NOMO-1 treated with DMSO at 0.1 percent for 48 hours (cell line): ENCODE data around the gene AXIN1.
"Not testable (repeated sequence)": the region's sequence is repeated elsewhere in the genome, so short reads cannot be mapped to it uniquely, and the experiment has no call there.

ENCODE experiments used
- DNase-seq: peaks from one replicate; lab custom pipeline; 2025; ENCODE audit not compliant: unreplicated experiment; lab: John Stamatoyannopoulos, UW

AXIN1 gene

GRCh38 chr16:267562-267961 is 85.0 kb downstream of the AXIN1 start:
- DNase-seq: not testable (repeated sequence)

- no peak for DNase-seq
These were observed 86.0 kb downstream of the AXIN1 start for GRCh38 chr16:266258-267164.

DNA sequence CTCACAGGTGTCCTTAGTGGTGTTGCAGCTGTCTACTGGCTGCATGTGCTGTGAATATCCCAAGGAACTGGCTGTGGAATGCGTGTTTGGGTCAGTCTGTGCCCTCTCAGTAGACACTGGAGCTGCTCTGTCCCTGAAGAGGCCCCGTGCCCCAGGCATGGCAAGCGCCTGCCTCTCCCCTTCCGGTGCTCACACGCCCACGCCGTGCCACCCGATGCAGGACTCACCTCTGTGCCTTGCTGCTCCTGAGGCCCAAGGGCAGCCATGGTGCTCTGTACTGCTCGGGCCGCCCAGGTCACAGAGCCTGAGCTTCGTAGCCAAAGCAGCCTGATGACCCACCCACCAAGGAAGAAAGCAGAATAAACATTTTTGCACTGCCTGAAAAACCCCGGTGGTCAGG is 86.8 kb downstream of the AXIN1 start:
- no peak for DNase-seq

- no peak for DNase-seq
These were observed 87.5 kb downstream of the AXIN1 start for GRCh38 chr16:265002-265529.

DNA sequence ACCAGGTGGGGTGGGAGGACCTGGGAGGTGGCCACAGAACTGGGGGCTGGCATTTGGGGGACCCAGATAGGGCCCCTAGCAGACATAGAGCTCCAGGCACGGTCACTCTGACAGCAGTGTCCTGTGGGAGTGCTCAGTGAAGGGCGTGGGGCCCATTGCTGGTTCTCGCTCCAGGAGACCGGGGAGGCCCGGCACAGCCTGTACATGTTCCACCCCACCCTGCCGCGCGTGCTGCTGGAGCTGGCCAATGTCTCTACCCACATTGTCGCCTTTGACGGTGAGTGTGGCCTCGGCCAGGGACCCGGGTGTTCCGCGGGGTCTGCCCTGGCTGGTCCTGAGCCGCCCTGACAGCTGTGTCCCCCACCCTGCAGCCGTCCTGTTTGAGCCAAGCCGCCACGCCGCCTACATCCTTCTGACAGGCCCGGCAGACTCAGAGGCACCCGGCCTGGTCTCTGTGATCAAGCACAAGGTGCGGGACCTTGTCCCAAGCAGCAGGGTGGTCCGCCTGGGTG is 88.0 kb downstream of the AXIN1 start:
- no peak for DNase-seq

- no peak for DNase-seq
These were observed 88.6 kb downstream of the AXIN1 start for GRCh38 chr16:263944-264343.

DNA sequence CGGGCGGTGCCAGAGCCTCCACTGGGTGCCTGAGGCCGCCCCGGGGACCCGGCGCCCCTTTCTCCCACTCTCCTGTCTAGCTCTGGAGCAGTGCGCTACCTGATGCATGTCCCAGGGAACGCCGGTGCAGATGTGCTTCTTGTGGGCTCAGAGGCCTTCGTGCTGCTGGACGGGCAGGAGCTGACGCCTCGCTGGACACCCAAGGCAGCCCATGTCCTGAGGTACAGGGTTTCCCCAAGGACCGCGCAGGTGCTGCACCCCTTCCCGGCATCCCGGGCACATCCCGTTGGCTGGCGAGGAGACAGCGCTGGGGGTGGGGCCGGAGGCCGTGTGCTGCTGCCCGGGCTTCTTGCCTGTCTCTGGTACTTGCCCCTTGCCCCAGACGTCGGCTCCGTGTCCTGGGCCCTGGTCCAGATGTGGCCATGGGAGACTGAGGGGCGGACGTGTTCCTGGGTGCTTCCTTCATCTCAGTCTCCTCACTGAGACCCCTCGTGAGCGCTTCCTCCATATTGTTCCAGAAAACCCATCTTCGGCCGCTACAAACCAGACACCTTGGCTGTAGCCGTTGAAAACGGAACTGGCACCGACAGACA is 89.2 kb downstream of the AXIN1 start:
- DNase-seq: no peak

- no peak for DNase-seq
These were observed 90.3 kb downstream of the AXIN1 start for GRCh38 chr16:262121-262745.

DNA sequence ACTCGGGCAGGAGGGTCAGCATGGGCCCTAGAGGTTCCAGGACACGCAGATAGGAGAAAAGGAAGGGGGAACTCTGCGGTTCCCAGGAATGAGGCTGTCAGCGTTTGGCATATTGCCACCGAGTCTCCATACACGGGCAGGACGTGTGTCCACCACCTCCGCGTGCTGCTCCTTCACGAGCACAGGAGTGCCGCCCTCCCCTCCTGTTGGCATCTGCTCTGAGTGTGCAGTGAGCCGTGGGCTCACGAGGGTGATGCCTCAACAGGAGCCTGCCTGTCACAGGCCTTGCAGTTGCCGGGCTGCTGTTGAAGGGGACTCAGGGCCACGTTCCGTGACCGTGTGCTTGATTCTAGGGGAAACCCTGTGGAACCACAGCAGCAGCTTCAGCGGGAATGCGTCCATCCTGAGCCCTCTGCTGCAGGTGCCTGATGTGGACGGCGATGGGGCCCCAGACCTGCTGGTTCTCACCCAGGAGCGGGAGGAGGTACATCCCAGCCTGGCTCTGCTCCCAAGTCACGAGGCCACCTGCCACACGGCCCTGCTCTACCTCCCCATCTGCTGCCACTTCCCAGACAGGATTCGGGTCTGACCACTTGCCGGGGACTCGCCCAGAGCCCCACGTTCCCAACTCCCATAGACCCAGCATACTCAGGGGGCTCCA is 91.4 kb downstream of the AXIN1 start:
- no peak for DNase-seq

DNA sequence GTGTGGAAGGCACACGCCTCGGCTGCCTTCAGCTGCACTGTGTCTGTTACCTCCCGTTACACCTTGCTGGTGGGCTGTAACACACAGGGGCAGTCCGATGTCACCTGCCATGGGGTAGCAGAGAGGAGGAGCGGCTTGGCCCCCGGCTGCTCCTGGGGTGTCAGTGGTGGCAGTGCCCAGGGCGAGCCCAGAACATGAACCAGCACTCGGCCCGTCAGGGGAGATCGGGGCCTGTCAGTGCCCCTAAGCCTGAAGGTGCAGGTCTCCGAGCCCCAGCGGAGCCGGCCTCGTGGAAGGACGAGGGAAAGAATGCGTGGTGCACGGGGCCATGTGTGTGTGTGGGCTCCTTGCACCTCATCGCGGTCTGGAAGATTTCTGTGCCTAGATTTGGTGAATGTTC is 92.2 kb downstream of the AXIN1 start:
- DNase-seq: no peak

GRCh38 chr16:259814-260253 is 92.7 kb downstream of the AXIN1 start:
- DNase-seq: no peak

- no peak for DNase-seq
These were observed 93.3 kb downstream of the AXIN1 start for GRCh38 chr16:259226-259625.

- DNase-seq: not testable (repeated sequence)
These were observed 94.4 kb downstream of the AXIN1 start for GRCh38 chr16:258091-258490.

GRCh38 chr16:255183-255582 is 97.3 kb downstream of the AXIN1 start:
- no peak for DNase-seq

- DNase-seq: no peak
These were observed 98.1 kb downstream of the AXIN1 start for GRCh38 chr16:254461-254860.

DNA sequence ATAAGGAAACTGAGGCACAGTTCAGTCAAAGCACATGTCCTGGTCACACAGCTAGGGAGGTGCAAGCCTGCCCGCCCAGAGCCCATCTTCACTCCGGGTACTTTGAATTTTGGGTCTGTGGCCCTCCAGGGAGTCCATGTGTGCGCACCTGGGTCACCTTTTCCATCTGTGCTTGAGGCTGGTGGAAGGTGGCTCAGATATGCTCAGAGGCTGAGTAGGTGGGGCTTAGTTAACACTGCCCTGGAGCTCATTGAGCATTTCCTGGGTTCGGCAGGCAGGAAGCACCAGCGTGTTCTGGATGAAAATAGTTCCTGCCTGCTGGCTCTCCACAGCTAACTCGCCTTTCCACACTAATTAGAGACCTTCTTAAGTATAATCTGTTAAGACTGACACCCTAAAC is 98.7 kb downstream of the AXIN1 start:
- no peak for DNase-seq

- no peak for DNase-seq
These were observed 99.9 kb downstream of the AXIN1 start for GRCh38 chr16:252366-253337.

GRCh38 chr16:249431-249830 is 103.1 kb downstream of the AXIN1 start:
- DNase-seq: no peak

GRCh38 chr16:247027-247426 is 105.5 kb downstream of the AXIN1 start:
- DNase-seq: no peak

GRCh38 chr16:245105-245504 is 107.4 kb downstream of the AXIN1 start:
- no peak for DNase-seq
